HG03378 (cell line): ENCODE results near the gene EXOC4.
"Not testable (repeated sequence)": the region's sequence is repeated elsewhere in the genome, so short reads cannot be mapped to it uniquely, and the experiment has no call there.

ENCODE experiments used
- ATAC-seq: cut with Tn5 transposase; IDR thresholded peaks from one replicate; pipeline ENCODE4 v1.9.1; 2021; ENCODE audit warnings: mild to moderate bottlenecking, moderate library complexity; ENCODE audit not compliant: unreplicated experiment

The EXOC4 gene

DNA sequence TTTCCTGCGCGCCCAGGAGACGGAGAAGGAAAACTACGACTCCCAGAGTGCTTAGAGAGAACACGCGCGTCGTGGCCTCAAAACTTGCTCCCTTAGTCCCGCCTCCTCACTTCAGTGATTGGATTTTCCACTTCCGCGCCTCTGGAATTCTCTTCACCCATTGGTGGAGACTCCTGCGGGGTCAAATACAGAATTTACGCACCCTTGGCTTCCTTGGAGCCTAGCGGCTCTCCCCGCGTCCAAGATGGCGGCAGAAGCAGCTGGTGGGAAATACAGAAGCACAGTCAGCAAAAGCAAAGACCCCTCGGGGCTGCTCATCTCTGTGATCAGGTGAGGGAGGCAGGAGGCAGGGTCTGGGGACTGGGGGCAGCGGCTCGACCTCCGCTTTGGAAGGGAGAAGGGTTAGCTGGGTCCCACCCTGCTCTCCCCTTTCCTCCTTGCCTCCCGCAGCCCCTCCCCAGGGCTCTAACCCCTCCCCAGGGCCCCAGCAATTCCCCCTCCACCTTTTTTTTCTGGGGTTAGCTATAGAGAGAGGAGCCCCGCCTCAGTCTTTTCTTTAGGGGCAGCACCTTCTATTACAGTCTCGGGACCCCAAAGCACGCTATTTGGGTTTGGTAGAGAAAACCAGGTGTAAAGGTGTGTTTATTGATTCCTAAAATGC lies at the start of gene EXOC4:
Gene EXOC4, plus strand, starts transcription at position 221 of the 661 bp plus-strand sequence.
- peak; percentile 98 for ATAC-seq

DNA sequence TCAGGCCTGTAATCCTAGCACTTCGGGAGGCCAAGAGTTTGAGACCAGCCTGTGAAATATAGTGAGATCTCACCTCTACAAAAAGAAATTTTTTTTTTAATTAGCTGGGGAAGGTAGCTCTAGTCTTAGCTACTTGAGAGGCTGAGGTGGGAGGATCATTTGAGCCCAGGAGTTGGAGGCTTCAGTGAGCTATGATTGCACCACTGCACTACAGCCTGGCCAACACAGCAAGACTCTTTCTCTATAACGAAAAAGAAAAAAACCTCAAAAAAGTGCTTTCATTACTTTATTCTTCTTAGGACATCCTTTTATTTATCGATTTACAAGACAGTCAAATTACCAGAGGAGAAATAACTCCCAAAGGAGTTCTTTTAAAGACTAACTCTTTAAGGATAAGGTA lies 49.4 kb upstream of the EXOC4 start:
- ATAC-seq, result no peak

DNA sequence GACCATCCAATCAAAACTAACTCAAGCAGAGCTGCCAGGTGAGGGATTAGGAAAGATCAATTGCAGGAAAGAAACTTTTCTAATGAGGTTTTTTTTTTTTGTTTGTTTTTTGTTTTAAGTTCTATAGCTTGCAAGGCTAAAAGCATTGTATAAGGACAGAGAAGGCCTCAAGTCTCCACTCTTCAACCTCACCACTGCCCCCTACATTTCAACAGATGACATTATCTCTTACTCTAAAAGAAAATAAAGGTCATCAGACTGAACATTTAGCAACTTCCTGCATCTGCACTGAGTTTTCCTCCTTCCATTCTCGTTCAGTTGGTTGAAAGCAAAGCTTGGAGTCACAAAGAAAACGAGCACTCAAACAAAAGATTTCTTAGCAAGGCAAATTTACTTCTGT lies 45.2 kb upstream of the EXOC4 start:
- no peak for ATAC-seq

DNA sequence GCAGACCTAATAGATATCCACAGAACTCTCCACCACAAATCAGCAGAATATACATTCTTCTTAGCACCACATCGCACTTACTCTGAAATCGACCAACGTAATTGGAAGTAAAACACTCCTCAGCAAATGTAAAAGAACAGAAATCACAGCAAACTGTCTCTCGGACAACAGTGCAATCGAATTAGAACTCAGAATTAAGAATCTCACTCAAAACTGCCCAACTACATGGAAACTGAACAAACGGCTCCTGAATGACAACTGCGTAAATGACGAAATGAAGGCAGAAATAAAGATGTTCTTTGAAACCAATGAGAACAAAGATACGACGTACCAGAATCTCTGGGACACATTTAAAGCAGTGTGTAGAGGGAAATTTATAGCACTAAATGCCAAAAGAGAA lies 42.1 kb upstream of the EXOC4 start:
- ATAC-seq, result not testable (repeated sequence)

DNA sequence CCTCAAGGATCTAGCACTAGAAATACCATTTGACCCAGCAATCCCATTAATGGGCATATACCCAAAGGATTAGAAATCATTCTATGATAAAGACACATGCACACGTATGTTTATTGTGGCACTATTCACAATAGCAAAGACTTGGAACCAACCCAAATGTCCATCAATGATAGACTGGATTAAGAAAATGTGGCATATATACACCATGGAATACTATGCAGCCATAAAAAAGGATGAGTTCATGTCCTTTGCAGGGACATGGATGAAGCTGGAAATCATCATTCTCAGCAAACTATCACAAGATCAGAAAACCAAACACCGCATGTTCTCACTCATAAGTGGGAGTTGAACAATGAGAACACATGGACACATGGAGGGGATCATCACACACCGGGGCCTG lies 39.1 kb upstream of the EXOC4 start:
- not testable (repeated sequence) for ATAC-seq

DNA sequence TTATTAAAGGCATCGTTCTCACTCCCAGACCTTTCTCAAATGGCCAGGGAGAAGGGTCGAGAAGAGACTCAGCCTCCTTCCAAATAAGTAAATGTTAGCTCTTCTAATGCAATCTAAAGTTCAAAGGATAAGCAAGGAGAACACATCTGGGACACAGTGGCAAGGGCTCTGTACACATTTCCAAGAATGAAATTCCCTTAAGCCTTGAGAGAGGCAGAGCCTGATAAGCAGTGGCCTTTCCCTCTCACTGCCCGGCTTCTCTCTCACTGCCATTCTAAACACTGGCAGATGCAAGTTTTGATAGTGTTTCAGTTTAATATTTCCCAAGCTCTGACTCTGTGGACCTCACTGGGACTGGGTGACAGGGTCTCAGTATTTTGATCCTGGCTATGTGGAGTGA lies 35.1 kb upstream of the EXOC4 start:
- no peak for ATAC-seq

DNA sequence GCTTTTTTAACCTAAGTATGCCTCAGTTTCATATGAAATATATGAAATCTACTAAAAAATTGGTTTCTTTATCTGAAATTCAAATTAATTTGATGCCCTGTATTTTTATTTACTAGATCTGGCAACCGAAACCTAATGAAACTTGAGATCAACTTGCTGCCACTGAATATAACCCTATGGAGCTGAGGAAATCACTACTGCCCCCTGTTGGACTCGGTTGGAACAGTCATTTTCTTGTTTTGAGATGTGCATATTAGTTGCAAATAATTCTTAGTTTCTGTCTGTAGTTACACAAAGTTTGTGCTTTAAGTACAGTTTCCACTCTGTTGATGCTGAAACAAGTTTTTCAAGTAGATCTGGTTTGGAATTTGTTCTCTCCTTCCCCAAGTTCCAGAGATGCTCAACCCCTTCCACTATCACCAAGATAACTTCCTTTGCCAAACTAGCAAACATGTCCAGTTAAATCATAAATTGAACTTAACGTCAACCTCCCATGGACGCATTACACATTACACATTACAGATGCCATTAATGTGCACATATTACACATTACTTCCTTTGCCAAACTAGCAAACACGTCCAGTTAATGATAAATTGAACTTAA lies 22.2 kb upstream of the EXOC4 start:
- ATAC-seq, result no peak

DNA sequence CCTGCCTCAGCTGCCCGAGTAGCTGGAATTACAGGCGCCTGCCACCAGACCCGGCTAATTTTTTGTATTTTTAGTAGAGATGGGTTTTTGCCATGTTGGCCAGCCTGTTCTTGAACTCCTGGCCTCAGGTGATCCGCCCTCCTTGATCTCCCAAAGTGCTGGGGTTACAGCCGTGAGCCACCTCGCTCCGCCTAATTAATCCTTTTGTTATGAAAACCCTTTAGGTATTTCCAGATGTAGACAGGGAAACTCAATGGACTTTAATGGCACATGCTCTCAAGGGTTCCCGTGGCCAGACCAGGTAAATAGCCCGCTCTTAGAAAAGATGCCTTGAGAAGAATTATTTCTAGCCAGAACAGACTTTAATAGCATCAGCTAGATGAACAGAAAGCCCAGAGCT lies 19.7 kb upstream of the EXOC4 start:
- no peak for ATAC-seq

DNA sequence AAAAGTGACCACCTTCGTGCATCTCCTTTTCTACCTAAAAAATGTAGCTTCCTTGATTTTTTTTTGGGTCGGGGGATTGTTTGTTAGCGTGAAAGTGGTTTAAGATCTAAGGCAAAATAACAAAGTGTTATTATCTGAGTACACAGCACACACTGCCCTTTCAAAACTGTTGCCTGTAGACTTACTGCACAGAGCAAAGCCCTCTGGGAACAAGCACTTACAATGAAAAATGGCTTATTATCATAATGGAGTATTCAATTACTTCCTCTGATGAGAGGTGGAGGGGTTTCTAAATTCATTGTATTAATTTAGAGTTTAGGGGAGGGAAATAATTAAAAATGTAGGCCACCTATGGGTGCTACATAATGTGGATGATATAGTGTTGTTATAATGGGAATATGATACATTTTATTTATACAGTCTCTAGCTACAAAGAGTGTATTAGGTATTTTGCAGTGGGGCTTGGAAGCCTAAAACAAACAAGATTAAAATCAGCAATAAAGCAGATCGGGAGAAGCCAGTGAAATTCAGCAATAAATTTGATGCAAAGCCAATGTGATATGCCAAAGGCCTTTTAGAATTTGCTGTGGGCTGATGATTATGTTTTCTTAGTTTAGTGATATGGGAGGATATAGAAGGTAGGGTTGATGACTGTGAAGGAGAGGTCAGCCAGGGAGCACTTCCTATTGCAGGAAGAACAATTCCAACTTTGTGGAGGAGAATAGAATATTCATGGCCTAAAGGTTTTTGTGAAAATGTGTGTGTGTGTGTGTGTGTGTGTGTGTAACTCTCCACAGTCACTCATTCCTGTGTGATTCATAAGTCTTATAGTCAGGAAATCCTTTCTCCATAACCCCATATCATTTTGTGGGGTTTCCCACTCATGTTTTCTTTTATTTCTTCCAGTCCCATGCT lies 17.7 kb upstream of the EXOC4 start:
- ATAC-seq, result no peak

DNA sequence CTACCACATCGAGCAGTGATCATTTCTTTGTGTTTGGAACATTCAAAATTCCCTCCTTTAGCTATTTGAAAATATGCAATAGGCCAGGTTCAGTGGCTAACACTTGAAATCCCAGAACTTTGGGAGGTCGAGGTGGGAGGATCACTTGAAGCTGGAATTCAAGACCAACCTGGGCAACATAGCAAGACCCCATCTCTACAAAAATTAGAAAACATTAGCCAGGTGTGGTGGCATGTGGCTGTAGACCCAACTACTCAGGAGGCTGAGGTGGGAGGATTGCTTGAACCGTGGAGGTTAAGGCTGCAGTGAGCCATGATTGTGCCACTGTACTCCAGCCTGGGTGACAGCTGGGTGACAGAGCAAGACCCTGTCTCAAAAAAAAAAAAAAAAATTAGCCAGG lies 15.3 kb upstream of the EXOC4 start:
- ATAC-seq, result no peak

DNA sequence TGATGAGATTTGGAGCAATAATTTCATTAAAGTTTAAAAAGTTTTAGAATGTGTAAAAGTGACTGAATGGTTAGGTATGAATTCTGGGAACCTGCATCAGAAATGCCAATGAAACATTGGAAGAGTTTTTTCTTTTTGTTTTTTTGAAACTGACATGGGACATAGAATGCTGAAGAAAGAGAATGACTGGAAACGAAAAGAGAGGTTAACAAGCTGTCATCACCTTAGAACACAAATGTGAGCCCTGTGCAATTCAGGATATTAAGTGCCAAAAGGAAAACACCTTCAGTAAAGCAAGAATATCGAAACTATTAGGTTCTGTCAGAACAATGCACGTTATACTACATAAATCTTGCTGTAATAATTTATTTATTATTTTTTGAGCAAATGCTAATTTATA lies 12.6 kb upstream of the EXOC4 start:
- no peak for ATAC-seq

DNA sequence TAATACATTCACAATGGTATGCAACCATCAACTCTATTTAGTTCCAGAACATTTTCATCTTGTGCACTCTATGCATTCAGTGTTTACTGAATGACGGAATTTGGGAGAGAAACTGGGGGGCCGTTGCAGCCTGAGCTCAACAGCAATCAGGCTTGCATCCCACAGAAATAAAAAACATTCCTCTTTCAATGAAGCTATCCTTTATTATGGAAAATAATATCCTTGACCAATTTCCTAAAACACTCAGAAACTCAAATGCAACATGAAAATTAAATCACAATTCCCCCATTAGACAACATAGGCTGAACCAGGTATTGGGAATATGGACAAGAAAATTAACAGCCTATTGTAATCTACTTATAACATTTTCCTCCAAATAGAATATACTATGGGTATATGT lies 6.3 kb upstream of the EXOC4 start:
- no peak for ATAC-seq

DNA sequence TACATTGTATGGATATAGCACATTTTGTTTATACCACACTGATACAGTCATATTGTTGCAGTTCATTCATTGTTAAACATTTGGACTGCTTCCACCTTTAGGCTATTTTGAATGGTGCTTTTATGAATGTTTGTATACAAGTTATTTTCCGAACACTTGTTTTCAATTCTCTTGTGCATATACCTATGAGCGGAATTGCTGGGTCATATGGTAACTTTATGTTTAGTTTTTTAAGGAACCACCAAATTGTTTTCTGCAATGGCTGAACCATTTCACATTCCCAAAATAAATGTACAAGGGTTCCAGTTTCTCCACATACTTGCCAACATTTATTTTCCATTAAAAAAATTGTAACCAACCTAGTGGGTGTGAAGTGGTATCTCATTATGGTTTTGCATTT lies 4.0 kb upstream of the EXOC4 start:
- no peak for ATAC-seq

DNA sequence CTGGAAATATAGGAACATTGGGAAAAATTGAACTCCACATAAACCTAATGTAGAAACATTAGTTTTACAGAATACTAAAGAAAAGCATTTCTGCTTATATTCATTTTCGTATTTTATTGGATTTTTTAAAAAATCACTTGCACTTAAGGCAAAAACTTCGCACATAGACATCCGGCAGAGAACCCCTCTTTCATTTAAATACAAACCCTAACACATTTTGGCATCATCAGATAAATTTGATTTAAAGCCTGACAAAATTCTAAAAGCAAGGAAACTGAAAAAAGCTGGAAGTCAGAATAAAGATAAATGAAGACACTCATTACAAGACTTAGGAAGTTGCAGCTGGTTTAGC lies 396 bp upstream of the EXOC4 start:
- no peak for ATAC-seq

DNA sequence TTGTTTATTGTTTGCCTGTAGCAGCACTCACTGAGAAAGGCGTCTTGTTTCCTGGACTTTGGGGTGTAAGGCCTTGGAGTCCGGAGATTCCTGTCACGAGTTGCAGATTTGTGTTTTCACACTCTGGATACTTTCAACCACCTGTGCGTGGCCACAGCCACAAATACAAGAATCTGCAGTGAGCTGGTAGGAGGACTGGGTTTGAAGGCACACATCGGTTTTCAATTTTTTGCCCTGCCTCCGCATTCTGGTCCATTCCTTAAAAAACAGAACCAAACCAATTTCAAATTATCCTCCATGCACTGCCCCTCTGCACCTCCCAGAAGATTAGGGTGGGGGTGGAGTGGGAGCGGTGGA lies 619 bp downstream of the EXOC4 start:
- no peak for ATAC-seq

DNA sequence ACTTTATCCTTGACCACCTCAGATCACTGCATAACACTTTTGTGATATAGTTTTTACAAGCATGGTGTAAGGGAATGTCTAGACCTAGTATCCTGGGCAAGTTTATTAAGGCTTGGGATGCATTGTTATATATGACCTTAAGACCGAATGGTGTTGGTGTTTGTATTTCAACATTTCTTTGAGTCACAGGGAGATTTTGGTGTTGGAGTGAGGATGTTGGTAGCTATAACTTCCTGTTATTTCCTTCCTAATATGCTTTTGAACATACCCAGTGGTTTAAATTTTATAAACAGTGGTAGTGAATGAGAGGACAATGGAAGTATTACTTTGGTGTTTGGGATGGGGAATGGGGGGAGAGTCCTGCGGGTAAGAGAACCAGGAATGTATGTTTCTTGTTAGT lies 2.6 kb downstream of the EXOC4 start:
- ATAC-seq, result no peak

DNA sequence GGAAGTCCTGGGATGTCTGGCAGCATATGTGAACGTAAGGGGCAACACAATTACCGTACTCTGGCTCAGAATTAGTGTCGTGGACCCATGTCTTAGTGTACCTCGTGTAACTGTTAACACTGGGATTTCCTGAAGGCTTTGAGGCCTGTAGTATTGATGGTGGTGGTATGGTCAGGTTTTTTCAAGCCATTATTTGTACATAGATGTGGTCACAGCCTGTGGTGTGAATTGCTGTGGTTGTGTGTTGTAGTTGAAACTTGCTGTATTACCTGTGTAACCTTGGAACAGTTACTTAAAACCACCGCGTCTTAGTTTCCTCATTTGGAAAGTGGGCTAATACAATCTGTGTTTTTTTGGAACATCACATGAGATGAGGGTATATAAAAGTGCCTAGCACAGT lies 5.3 kb downstream of the EXOC4 start:
- no peak for ATAC-seq

DNA sequence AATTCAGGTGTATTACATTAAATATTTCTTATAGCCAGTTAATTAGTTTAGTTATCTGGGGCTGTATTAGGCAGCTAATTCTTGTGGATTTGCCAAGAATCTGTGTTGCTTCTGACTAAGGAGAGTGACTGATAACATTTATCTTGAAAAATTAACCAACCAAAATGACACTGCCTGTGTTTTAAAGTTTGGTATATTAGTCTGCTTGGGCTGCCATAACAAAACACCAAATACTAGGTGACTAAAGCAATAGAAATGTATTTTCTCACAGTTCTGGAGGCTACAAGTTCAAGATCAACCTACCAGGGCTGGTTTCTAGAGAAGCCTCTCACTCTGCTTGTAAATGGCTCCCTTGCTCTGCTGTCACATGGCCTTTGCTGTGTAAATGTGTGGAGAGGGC lies 12.9 kb downstream of the EXOC4 start:
- no peak for ATAC-seq

DNA sequence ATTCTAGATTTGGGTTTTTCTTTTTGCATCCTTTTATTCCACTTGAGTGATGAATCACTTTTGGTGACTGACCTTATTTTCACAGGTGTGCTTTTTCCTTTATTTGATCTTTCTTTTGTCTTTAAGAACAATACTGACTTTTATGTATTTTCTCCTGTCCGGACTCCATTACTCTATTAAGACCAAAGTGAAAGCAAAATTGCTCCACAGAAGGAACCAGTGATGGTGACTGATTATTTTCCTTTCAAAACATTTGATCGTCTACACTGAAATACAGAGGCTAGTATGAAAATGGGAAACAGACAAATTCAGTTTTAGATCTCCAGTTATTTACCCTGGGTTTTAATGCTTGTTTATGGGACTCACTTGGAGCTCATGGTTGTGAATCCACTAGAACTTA lies 15.5 kb downstream of the EXOC4 start:
- ATAC-seq, result no peak

DNA sequence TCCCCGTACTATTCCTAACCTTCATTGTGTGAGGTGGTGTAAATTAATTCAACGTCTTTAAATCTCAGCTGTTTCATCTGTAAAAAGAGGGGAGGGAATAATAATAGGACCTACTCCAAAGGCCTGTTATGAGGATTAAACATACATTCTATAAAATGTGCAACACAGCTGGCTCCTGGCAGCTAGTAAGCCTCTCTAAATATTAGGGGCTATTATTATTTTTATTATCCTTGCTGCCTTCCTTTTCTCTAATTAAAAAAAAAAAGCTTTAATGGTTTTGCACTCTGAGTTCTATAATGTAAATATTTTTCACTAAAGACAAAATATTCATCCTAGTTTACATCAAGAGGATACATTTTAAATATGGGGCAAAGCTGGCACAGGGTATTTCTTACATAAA lies 19.5 kb downstream of the EXOC4 start:
- ATAC-seq, result no peak

DNA sequence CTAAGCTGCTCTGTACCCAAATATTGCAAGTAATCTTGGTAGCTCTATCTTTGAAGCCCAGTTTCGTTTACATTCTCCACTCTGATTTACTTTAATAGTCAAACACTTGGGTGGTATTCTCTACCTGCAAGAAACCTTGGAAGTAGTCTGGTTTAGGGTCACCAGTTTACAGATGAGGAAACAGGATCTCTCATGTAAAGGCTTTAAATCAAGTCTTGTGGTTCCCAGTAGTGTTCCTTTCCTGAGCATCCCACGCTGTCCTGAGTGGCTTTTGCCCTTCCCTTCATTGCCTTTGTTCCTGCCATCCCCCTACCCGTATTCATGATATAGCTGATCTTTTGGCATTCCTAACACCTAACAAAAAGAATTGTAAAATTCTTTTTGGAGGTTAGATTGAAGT lies 20.3 kb downstream of the EXOC4 start:
- no peak for ATAC-seq

DNA sequence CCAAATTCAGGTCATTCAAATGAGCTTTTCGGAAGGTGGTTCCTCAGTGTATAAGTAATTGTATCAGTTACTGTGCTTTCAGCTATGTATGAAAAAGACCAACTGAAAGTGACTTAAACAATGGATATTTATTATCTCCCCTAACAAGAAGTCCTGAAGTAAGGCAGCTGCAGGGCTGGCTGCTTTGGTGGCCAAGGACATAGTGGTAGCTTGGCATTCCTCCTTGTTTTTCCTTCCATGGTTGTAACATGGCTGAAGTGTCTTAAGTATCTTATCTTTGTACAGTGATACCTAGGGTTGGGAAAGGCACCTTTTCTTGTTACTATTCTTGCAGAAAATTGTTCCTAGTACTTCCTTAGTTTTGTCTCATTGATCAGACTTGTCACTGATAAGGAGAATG lies 21.4 kb downstream of the EXOC4 start:
- ATAC-seq, result no peak
